Neural cell (in vitro differentiated cells): Measurements from ENCODE around the gene CRADD. TPM values are rescaled to one million over a fixed set of nuclear protein-coding genes. Genes with fewer than 3 reads are reported as not detected.

Source experiments
- H2AFZ ChIP-seq: fragments of 200-600, 300-800 bp; sonication (generic), shearing (Covaris generic); 2 replicates; pipeline ENCODE4 v1.6.0; 2014; ENCODE audit warnings: low read depth, mild to moderate bottlenecking, antibody characterized with exemption, low read length, moderate library complexity
- H3F3A ChIP-seq: fragments of 200-600 bp; shearing (Covaris generic); 2 replicates; pipeline ENCODE4 v1.6.1; 2016; ENCODE audit warnings: mild to moderate bottlenecking, moderate library complexity, mixed read lengths, antibody characterized with exemption, low read length; ENCODE audit not compliant: insufficient read depth, poor library complexity, severe bottlenecking
- H3K27ac ChIP-seq: fragments of 200-600, 300-800 bp; sonication (generic), shearing (Covaris generic); 2 replicates; pipeline ENCODE4 v1.5.1; 2014; ENCODE audit warnings: mild to moderate bottlenecking, low read length, moderate library complexity
- H3K27me3 ChIP-seq: fragments of 300-800, 200-600 bp; sonication (generic), shearing (Covaris generic); 2 replicates; pipeline ENCODE4 v1.6.0; 2014; ENCODE audit warnings: mild to moderate bottlenecking, low read depth, low read length, moderate library complexity; ENCODE audit not compliant: insufficient read depth
- H3K36me3 ChIP-seq: fragments of 300-800, 200-600 bp; sonication (generic), shearing (Covaris generic); 2 replicates; pipeline ENCODE4 v1.5.1; 2014; ENCODE audit warnings: mild to moderate bottlenecking, antibody characterized with exemption, low read length, moderate library complexity; ENCODE audit not compliant: insufficient read depth
- H3K4me2 ChIP-seq: fragments of 300-800, 200-600 bp; sonication (generic), shearing (Covaris generic); 2 replicates; pipeline ENCODE4 v1.6.0; 2014; ENCODE audit warnings: mild to moderate bottlenecking, low read length
- H3K4me3 ChIP-seq: fragments of 300-800, 200-600 bp; sonication (generic), shearing (Covaris generic); 2 replicates; pipeline ENCODE4 v1.5.1; 2014; ENCODE audit warnings: mild to moderate bottlenecking, low read length, moderate library complexity
- H3K79me2 ChIP-seq: fragments of 200-600 bp; shearing (Covaris generic); replicated peaks from 2 replicates; pipeline ENCODE4 v1.6.0; 2014; ENCODE audit warnings: mild to moderate bottlenecking, low read length, moderate library complexity; ENCODE audit not compliant: insufficient read depth
- H3K9ac ChIP-seq: fragments of 300-800, 200-600 bp; sonication (generic), shearing (Covaris generic); 2 replicates; pipeline ENCODE4 v1.6.1; 2016; ENCODE audit warnings: mild to moderate bottlenecking, low read length, mixed read lengths
- H3K9me2 ChIP-seq: fragments of 200-600 bp; shearing (Covaris generic); 2 replicates; pipeline ENCODE4 v1.6.1; 2016; ENCODE audit warnings: mild to moderate bottlenecking, low read length, mixed read lengths; ENCODE audit not compliant: insufficient read depth
- H3K9me3 ChIP-seq: fragments of 200-600, 300-800 bp; sonication (generic), shearing (Covaris generic); 2 replicates; pipeline ENCODE4 v1.6.1; 2016; ENCODE audit warnings: mild to moderate bottlenecking, mixed run types, low read length, moderate library complexity, mixed read lengths
- H4K20me1 ChIP-seq: fragments of 200-600 bp; shearing (Covaris generic); 2 replicates; pipeline ENCODE4 v1.6.1; 2016; ENCODE audit warnings: mild to moderate bottlenecking, mixed run types; ENCODE audit not compliant: insufficient read depth
- CTCF ChIP-seq: fragments of 450-650 bp; IDR thresholded peaks from 2 replicates; pipeline ENCODE4 v1.5.1; 2014; ENCODE audit warnings: antibody characterized with exemption, mild to moderate bottlenecking, moderate library complexity; ENCODE audit not compliant: poor library complexity, severe bottlenecking
- EP300 ChIP-seq: fragments of 450-650 bp; conservative IDR thresholded peaks from 2 replicates; pipeline ENCODE4 v1.6.1; 2014; ENCODE audit warnings: antibody characterized with exemption, mild to moderate bottlenecking, moderate library complexity; ENCODE audit not compliant: poor library complexity, severe bottlenecking
- EZH2 ChIP-seq: fragments of 200-600, 300-800 bp; shearing (Covaris generic), sonication (generic); IDR thresholded peaks from 2 replicates; pipeline ENCODE4 v1.6.1; 2014; ENCODE audit warnings: antibody characterized with exemption, low read length, borderline replicate concordance, mild to moderate bottlenecking; ENCODE audit not compliant: insufficient read depth, poor library complexity, severe bottlenecking
- MXI1 ChIP-seq: fragments of 450-650 bp; conservative IDR thresholded peaks from 2 replicates; pipeline ENCODE4 v1.6.1; 2014; ENCODE audit warnings: antibody characterized with exemption, mild to moderate bottlenecking; ENCODE audit not compliant: poor library complexity, severe bottlenecking
- POLR2AphosphoS5 ChIP-seq: IDR thresholded peaks from 2 replicates; pipeline ENCODE4 v1.6.1; 2012
- RAD21 ChIP-seq: fragments of 450-650 bp; conservative IDR thresholded peaks from 2 replicates; pipeline ENCODE4 v1.6.1; 2014; ENCODE audit warnings: antibody characterized with exemption, mild to moderate bottlenecking, moderate library complexity
- REST ChIP-seq: IDR thresholded peaks from 2 replicates; pipeline ENCODE4 v1.6.1; 2012; ENCODE audit warnings: borderline replicate concordance
- SMC3 ChIP-seq: fragments of 450-650 bp; conservative IDR thresholded peaks from 2 replicates; pipeline ENCODE4 v1.6.1; 2014; ENCODE audit warnings: antibody characterized with exemption, mild to moderate bottlenecking, moderate library complexity; ENCODE audit not compliant: poor library complexity
- TAF1 ChIP-seq: IDR thresholded peaks from 2 replicates; pipeline ENCODE4 v1.6.1; 2012; ENCODE audit warnings: low read depth
- polyA plus RNA-seq: library from polyadenylated mRNA; depleted of rRNA; stranded (reverse); fragments of >200 nt; gene quantifications from 2 replicates; pipeline ENCODE4 v1.2.3, GENCODE V29; 2014

CRADD gene
- polyA plus RNA-seq, 1 donor from 2014 or later: 23.5 TPM

- Histone ChIP-seq H3K27me3 (no peaks in the 10 kb centered on the region), H3K79me2 (no peaks in the 10 kb centered on the region), H3K27ac (no peak overlapping the region), H3K36me3 (no peaks in the 10 kb centered on the region), H2AFZ (no peak overlapping the region), H4K20me1 (no peaks in the 10 kb centered on the region), H3K4me3 (no peak overlapping the region), H3K4me2 (no peak overlapping the region), H3F3A (no peaks in the 10 kb centered on the region), H3K9me2 (no peaks in the 10 kb centered on the region), H3K9ac (no peak overlapping the region), H3K9me3 (peaks cover 2% of the 10 kb centered on the region)
- TF ChIP-seq TAF1: no peak
- no peak for TF ChIP-seq CTCF
- no peak for TF ChIP-seq EZH2
- TF ChIP-seq EP300: no peak
- TF ChIP-seq MXI1: no peak
- TF ChIP-seq RAD21: no peak
- no peak for TF ChIP-seq REST
- no peak for TF ChIP-seq POLR2AphosphoS5
- TF ChIP-seq SMC3: no peak
Measured at GRCh38 chr12:93727195-93727811, 50.1 kb downstream of the CRADD start.

GRCh38 chr12:93727911-93728310, 50.7 kb downstream of the CRADD start:
- no peaks in the 10 kb centered on the region for H3F3A ChIP-seq

More at GRCh38 chr12:93727911-93728310, 50.7 kb downstream of the CRADD start:
- Histone ChIP-seq H2AFZ (no peak overlapping the region), H4K20me1 (no peaks in the 10 kb centered on the region), H3K9me3 (no peaks in the 10 kb centered on the region), H3K36me3 (no peaks in the 10 kb centered on the region), H3K4me2 (no peak overlapping the region), H3K4me3 (no peak overlapping the region), H3K27me3 (no peaks in the 10 kb centered on the region), H3K9ac (no peak overlapping the region), H3K79me2 (no peaks in the 10 kb centered on the region), H3K27ac (no peak overlapping the region), H3K9me2 (no peaks in the 10 kb centered on the region)
- TF ChIP-seq EP300 (no peak), REST (no peak), MXI1 (no peak), TAF1 (no peak), RAD21 (no peak)
